Measurements from ENCODE around the gene DMRT1.

DMRT1 gene

GRCh38 chr9:974031-974995, 132.8 kb downstream of the DMRT1 start:
- H3K4me3 ChIP-seq (ENCODE audit: low read depth, low read length), result no peak overlapping the region
- TF ChIP-seq, protein P1, sequence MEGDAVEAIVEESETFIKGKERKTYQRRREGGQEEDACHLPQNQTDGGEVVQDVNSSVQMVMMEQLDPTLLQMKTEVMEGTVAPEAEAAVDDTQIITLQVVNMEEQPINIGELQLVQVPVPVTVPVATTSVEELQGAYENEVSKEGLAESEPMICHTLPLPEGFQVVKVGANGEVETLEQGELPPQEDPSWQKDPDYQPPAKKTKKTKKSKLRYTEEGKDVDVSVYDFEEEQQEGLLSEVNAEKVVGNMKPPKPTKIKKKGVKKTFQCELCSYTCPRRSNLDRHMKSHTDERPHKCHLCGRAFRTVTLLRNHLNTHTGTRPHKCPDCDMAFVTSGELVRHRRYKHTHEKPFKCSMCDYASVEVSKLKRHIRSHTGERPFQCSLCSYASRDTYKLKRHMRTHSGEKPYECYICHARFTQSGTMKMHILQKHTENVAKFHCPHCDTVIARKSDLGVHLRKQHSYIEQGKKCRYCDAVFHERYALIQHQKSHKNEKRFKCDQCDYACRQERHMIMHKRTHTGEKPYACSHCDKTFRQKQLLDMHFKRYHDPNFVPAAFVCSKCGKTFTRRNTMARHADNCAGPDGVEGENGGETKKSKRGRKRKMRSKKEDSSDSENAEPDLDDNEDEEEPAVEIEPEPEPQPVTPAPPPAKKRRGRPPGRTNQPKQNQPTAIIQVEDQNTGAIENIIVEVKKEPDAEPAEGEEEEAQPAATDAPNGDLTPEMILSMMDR (IDR thresholded peaks at IDR 0.05; ENCODE audit: low read depth, low read length), result no peak
- H3K27ac ChIP-seq, result no peak overlapping the region
- H3K36me3 ChIP-seq, result no peaks in the 10 kb centered on the region
- peaks cover 5% of the 10 kb centered on the region for H3K9me3 ChIP-seq (ENCODE audit: severe bottlenecking)
- H3K27me3 ChIP-seq (ENCODE audit: insufficient read depth, low read depth, severe bottlenecking), result peaks cover 25% of the 10 kb centered on the region
- DNase-seq, result no peak

- TF ChIP-seq, protein P1 (IDR thresholded peaks at IDR 0.05; ENCODE audit: low read depth, low read length), result no peak
- no peak for DNase-seq
- no peaks in the 10 kb centered on the region for H3K36me3 ChIP-seq
- peaks cover 5% of the 10 kb centered on the region for H3K9me3 ChIP-seq (ENCODE audit: severe bottlenecking)
- H3K27ac ChIP-seq, result no peak overlapping the region
- H3K27me3 ChIP-seq (ENCODE audit: insufficient read depth, low read depth, severe bottlenecking), result peaks cover 21% of the 10 kb centered on the region
- H3K4me3 ChIP-seq (ENCODE audit: low read depth, low read length), result no peak overlapping the region
Observed at GRCh38 chr9:974996-975739, 133.7 kb downstream of the DMRT1 start.

DNA sequence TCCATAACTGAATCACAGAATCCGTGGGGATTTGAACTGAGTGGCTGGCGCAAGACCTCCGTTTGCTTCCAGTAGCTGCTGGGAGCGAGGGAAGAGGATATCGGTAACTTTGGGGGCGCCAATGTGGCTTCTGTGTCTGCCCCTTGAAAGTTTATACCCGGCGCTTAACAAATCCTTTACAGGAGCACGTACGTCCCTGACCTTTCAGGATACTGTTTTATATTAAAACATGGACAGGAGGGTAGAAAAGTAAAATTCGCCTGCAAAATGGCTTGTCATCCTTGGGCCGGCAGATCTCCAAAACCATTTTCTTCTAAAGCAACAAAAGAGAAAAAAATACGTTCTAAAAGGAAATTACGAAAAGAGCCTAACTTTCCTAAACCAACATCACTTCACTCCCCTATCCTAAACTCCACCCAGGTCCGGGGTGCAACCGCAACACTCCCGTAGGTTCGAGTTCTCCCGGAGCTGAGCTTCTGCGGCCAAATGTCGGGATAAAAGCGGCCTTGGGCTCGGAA, 134.3 kb downstream of the DMRT1 start:
- Histone ChIP-seq H3K27me3 (ENCODE audit: insufficient read depth, low read depth, severe bottlenecking) (peaks cover 15% of the 10 kb centered on the region), H3K9me3 (ENCODE audit: severe bottlenecking) (peaks cover 5% of the 10 kb centered on the region), H3K4me3 (ENCODE audit: low read depth, low read length) (peak overlapping the region; percentile 54), H3K27ac (no peak overlapping the region), H3K36me3 (no peaks in the 10 kb centered on the region)
- DNase-seq, result no peak
- TF ChIP-seq, protein P1 (IDR thresholded peaks at IDR 0.05; ENCODE audit: low read depth, low read length), result no peak

GRCh38 chr9:976258-976942, 134.9 kb downstream of the DMRT1 start, which contains the start of gene DMRT3:
Gene DMRT3 (plus strand): TSS chr9:976655. CDS start chr9:977002, 347 bp downstream.
- peak; percentile 91 for DNase-seq
- Histone ChIP-seq H3K27ac (peak within 1 kb of the TSS; percentile 69), H3K4me3 (ENCODE audit: low read depth, low read length) (peak within 1 kb of the TSS; percentile 54), H3K36me3 (no peaks in the 10 kb centered on the region), H3K27me3 (ENCODE audit: insufficient read depth, low read depth, severe bottlenecking) (peaks cover 15% of the 10 kb centered on the region), H3K9me3 (ENCODE audit: severe bottlenecking) (peaks cover 1% of the 10 kb centered on the region)
- TF ChIP-seq, protein P1 (IDR thresholded peaks at IDR 0.05; ENCODE audit: low read depth, low read length), result peak; percentile 57
